Measurements from ENCODE around the gene TRIM5. TPM values are rescaled to one million over a fixed set of nuclear protein-coding genes. Genes with fewer than 3 reads are reported as not detected.

TRIM5 gene
- total RNA-seq, 1 donor from 2014 or later = 44.4 TPM

DNA sequence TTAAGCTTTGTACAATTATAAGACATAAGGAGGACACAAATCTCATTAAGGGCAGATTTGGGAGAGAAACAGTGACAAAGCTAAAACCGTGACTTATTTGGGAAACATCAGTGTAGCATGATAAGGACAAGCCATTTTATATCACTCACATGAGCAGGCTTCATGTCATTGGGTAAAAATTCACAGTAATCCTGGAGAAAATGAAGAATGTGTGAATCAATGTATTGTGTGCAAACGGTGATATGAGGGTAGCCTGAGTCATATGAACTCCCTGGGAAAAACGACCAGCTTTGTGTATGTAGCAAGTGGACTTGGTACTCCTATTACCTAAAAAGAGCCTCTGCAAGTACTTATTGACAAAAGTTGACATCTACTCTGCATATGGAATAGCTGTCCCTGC lies 66.1 kb downstream of the TRIM5 start:
- H3K27me3 ChIP-seq = no peaks in the 10 kb centered on the region
- no peak for TF ChIP-seq CTCF (IDR thresholded peaks at IDR 0.05)
- ATAC-seq = no peak

More for the DNA sequence above, 66.1 kb downstream of the TRIM5 start:
- Histone ChIP-seq H3K36me3 (no peaks in the 10 kb centered on the region), H3K27ac (no peak overlapping the region), H3K4me3 (no peak overlapping the region), H3K4me1 (peaks cover 17% of the 10 kb centered on the region), H3K9me3 (no peaks in the 10 kb centered on the region)
- intact Hi-C loops (cut with DNase I) = no loop called here
- DNase-seq = no peak

Other genes with a start within 250 kb of the TRIM5 start
- gene OR51I1, start 243.6 kb downstream of the TRIM5 start, total RNA-seq = not detected
- not detected for gene OR51I2, start 235.8 kb downstream of the TRIM5 start, total RNA-seq
- gene OR52D1, start 196.4 kb downstream of the TRIM5 start, total RNA-seq = not detected
- 0.14 TPM for gene UBQLN3, start 175.1 kb downstream of the TRIM5 start, total RNA-seq
- 0.72 TPM for gene UBQLNL, start 168.4 kb downstream of the TRIM5 start, total RNA-seq
- gene OR52H1, start 136.5 kb downstream of the TRIM5 start, total RNA-seq = 0.90 TPM
- not detected for gene OR52B6, start 104.2 kb downstream of the TRIM5 start, total RNA-seq
- gene TRIM6, start 88.4 kb downstream of the TRIM5 start, total RNA-seq = 2.4 TPM
- 10.4 TPM for gene TRIM34, start 60.1 kb downstream of the TRIM5 start, total RNA-seq
- gene TRIM22, start 4.7 kb upstream of the TRIM5 start, total RNA-seq = 203 TPM
- gene OR56B1, start 51.4 kb upstream of the TRIM5 start, total RNA-seq = 0.17 TPM
- gene OR52N4, start 69.2 kb upstream of the TRIM5 start, total RNA-seq = 0.93 TPM
- gene OR52N5, start 98.3 kb upstream of the TRIM5 start, total RNA-seq = not detected
- not detected for gene OR52N1, start 106.2 kb upstream of the TRIM5 start, total RNA-seq
- gene OR52N2, start 123.8 kb upstream of the TRIM5 start, total RNA-seq = not detected
- not detected for gene OR52E6, start 156.8 kb upstream of the TRIM5 start, total RNA-seq
- gene OR52E8, start 172.6 kb upstream of the TRIM5 start, total RNA-seq = not detected
- not detected for gene OR52E4, start 195.6 kb upstream of the TRIM5 start, total RNA-seq
- not detected for gene OR52E5, start 208.1 kb upstream of the TRIM5 start, total RNA-seq

Measured in upper lobe of right lung (tissue), 1 donor.